Fibroblast of mammary gland (primary cell): Measurements from ENCODE around the gene NASP.
"Not testable (repeated sequence)": the region's sequence is repeated elsewhere in the genome, so short reads cannot be mapped to it uniquely, and the experiment has no call there.

Experiments
- DNase-seq: peaks from one replicate; pipeline ENCODE4 v3.0.0-alpha.2; 2010; ENCODE audit warnings: low read depth
- H3K4me3 ChIP-seq: 2 replicates; pipeline ENCODE4 v1.5.1; 2011; ENCODE audit warnings: low read depth, mild to moderate bottlenecking, low read length, moderate library complexity; ENCODE audit not compliant: control insufficient read depth
- TF ChIP-seq, protein P1 (sequence below): conservative IDR thresholded peaks from 2 replicates; pipeline ENCODE4 v1.5.1; 2011; ENCODE audit warnings: low read depth, low read length, inconsistent platforms; ENCODE audit not compliant: control insufficient read depth, insufficient read depth

NASP gene

DNA sequence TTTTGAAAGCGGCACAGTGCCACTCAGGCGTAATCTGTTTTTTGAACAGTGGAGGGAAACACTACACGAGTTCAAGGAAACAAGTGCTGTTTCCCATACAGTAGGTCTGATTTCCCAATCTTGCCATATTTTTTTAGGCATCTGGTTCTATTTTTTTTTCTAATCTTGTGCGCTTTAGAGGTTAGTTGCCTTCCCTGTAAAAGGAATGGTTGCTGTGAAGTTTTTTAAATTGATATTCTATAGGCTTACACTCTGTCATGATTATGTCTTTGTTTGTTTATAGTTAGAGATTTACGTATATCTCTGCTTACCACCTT lies 1.2 kb downstream of the NASP start:
- no peak for DNase-seq
- TF ChIP-seq, protein P1, sequence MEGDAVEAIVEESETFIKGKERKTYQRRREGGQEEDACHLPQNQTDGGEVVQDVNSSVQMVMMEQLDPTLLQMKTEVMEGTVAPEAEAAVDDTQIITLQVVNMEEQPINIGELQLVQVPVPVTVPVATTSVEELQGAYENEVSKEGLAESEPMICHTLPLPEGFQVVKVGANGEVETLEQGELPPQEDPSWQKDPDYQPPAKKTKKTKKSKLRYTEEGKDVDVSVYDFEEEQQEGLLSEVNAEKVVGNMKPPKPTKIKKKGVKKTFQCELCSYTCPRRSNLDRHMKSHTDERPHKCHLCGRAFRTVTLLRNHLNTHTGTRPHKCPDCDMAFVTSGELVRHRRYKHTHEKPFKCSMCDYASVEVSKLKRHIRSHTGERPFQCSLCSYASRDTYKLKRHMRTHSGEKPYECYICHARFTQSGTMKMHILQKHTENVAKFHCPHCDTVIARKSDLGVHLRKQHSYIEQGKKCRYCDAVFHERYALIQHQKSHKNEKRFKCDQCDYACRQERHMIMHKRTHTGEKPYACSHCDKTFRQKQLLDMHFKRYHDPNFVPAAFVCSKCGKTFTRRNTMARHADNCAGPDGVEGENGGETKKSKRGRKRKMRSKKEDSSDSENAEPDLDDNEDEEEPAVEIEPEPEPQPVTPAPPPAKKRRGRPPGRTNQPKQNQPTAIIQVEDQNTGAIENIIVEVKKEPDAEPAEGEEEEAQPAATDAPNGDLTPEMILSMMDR: no peak
- peak overlapping the region; percentile 100 for H3K4me3 ChIP-seq

GRCh38 chr1:45585496-45586075 lies 1.7 kb downstream of the NASP start:
- peak overlapping the region; percentile 100 for H3K4me3 ChIP-seq
- TF ChIP-seq, protein P1: no peak
- no peak for DNase-seq

- no peak for DNase-seq
- TF ChIP-seq, protein P1: no peak
- H3K4me3 ChIP-seq: no peak overlapping the region
These were observed 2.9 kb downstream of the NASP start for GRCh38 chr1:45586769-45587168.

GRCh38 chr1:45589861-45590260 lies 6.0 kb downstream of the NASP start:
- no peak overlapping the region for H3K4me3 ChIP-seq
- DNase-seq: no peak
- TF ChIP-seq, protein P1: no peak

- H3K4me3 ChIP-seq: no peak overlapping the region
- DNase-seq: no peak
- TF ChIP-seq, protein P1: no peak
These were observed 10.6 kb downstream of the NASP start for GRCh38 chr1:45594412-45594811.

DNA sequence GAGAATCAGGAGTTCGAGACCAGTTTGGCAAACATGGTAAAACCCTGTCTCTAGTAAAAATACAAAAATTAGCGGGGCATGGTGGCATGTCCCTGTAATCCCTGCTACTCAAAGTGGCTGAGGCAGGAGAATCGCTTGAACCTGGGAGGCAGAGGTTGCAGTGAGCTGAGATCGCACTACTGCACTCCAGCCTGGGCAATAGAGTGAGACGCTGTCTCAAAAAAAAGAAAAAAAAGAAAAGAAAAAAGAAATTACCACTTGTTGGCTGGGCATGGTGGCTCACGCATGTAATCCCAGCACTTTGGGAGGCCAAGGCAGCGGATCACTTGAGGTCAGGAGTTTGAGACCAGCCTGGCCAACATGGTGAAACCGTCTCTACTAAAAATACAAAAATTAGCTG lies 12.9 kb downstream of the NASP start:
- H3K4me3 ChIP-seq, DNase-seq: not testable (repeated sequence)

- no peak for DNase-seq
- TF ChIP-seq, protein P1: no peak
- H3K4me3 ChIP-seq: no peak overlapping the region
These were observed 20.4 kb downstream of the NASP start for GRCh38 chr1:45604239-45604638.
